Activated T-cell treated with anti-CD3 and anti-CD28 coated beads for 1 hour (primary cell): ENCODE measurements around the gene PTCD1.
"Not testable (repeated sequence)": the region's sequence is repeated elsewhere in the genome, so short reads cannot be mapped to it uniquely, and the experiment has no call there.

Experiments used
- DNase-seq: peaks from one replicate; pipeline ENCODE4 v3.0.0-alpha.2; 2020; ENCODE audit warnings: low read depth

Gene PTCD1

GRCh38 chr7:99448855-99449254, 10.3 kb upstream of the PTCD1 start:
- no peak for DNase-seq

DNA sequence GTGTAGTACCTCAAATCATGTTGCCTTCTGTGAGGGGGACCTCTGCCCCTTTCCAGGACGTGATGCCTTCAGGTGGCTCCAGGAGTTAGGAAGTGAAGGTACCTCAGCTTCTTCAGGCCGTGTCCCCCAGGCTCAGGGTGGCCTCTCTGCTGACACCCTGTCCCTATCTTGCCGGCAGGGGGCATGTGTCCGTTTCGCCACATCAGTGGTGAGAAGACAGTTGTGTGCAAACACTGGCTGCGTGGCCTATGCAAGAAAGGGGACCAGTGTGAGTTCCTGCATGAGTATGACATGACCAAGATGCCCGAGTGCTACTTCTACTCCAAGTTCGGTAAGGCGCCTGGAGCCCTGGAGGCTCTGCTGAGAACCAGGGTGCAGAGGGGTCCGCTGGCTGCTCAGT, 9.3 kb upstream of the PTCD1 start:
- no peak for DNase-seq

DNA sequence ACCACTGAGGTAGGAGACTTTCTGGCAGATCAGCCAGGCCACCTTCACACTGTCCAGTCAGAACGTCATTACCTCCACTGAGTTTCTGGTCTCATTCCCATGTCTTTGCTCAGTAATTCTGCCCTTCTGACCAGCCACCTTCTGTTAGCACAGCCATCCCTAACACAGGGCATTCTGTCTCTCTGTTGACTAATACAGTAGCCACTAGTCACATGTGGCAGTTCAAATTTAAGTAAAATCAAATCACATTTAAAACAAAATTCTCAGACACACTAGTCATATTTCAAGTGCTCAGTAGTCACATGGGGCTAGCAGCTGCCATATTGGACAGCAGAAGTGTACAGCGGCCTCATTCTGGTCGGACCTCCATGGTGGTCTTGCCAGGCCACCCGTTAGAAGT, 7.5 kb upstream of the PTCD1 start:
- no peak for DNase-seq

DNA sequence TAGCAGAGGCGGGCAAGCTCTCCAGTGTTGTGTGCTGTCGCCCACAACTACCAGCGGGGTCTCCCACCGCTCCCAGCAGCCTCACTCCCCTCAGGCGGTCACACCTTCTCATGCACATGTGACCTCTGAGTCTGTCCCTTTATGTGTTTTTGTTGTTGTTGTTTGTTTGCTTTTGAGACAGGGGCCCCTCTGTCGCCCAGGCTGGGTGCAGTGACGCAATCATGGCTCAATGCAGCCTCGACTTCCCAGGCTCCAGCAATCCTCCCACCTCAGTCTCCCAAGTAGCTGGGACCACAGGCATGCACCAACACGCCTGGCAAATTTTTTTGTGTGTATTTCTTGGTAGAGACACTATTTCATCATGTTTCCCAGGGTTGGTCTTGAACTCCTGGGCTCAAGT, 1.6 kb upstream of the PTCD1 start:
- no peak for DNase-seq

DNA sequence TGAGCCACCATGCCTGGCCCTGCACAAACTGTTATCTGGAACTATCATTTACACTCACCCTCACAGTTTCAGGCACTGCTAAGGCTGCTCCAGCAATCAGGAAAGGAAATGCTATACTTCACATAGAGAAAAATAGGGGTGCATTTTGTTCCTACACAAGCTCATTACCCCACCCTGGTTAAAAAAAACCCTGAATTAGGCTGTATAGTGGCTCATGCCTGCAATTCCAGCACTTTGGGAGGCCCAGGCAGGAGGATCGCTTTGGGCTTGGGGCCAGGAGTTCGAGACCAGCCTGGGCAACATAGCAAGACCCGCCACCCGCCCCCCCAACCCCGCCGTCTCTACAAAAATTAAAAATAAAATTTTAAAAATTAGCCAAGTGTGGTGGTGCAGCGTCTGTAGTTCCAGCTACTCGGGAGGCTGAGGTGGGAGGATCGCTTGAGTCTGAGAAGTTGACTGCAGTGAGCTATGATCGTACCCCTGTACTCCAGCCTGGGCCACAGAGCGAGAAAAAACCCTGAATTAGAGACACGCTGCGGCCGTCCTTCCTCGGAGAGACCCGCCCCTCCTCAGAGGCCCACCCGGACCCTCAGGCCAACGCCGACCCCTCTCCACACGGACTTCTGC, 539 bp downstream of the PTCD1 start:
- DNase-seq: no peak

- no peak for DNase-seq
Observed at GRCh38 chr7:99433158-99433557, 5.4 kb downstream of the PTCD1 start.

GRCh38 chr7:99431756-99432540, 6.7 kb downstream of the PTCD1 start:
- DNase-seq: not testable (repeated sequence)

- no peak for DNase-seq
Observed at GRCh38 chr7:99429756-99430155, 8.8 kb downstream of the PTCD1 start.

GRCh38 chr7:99428972-99429566, 9.5 kb downstream of the PTCD1 start:
- no peak for DNase-seq

DNA sequence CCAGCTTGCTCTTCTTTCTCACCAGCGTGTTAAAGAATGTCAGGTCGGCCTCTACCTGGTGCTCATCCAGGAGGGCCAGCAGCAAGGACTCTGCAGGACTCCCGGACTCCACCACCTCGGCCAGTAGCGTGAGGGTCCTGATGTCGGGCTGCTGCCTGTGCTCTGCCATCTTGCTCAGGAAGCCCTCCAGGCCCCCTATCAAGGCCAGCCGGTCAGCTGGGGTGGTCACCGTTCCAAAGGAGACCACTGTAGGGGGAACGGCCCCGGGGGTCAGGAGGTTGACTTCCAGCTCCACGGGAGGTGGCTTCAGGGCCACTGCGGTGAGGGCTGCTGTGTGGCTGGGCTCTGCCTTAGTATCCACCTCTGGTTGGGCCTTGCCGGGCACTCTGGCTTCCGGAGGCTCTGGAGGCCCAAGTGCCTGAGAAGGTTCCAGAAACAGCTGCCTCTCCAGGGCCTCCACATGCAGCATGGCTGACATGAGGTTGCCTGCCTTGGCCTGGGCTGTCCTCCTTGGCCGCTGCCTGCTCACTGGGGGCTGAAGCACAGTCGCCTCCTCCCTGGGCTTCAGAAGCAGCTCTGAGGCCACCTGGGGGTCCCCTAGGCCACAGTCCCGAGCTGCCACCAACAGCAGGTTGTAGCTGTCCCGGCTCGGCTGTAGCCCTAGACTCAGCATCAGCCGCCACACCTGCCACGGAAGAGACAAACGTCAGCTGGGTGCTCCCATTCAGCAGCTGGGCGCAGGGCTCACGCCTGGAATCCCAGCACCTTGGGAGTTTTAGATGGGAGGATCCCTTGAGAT, 13.5 kb downstream of the PTCD1 start:
- DNase-seq: no peak

- no peak for DNase-seq
Observed at GRCh38 chr7:99422625-99423024, 16.0 kb downstream of the PTCD1 start.

DNA sequence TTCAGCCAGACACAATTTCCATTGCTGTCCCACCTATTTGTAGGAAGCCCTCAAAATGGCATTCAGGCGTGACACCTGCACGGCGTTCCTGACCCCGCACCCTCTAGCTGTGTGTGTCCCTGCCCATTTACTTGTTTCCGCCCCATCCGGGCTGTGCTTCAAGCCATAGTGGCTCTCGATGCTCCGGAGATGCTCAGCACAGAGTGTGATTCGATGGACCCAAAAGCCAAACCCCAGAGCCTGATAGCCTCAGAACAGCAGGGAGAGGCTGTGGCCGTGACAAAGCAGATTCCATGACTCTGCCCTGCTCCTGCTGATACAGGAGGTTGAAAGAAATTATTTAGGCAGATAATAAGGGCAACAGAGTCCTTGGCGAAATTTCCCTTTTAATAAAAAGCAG, 16.4 kb downstream of the PTCD1 start:
- no peak for DNase-seq

DNA sequence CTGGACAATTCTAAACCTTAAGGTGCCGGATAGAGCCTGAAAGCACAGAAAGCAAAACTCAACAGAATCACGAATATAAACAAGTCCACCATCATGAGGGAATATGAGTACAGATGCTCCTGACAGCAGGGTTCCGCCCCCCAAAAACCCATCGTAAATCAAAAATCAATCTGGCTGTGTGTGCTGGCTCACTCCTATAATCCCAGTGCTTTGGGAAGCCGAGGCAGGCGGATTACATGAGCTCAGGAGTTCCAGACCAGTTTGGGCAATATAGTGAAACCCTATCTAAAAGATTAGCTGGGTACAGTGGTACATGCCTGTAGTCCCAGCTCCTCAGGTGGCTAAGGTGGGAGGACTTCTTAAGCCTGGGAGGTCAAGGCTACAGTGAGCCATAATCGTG, 17.6 kb downstream of the PTCD1 start:
- DNase-seq: no peak

- no peak for DNase-seq
Observed at GRCh38 chr7:99420213-99420612, 18.4 kb downstream of the PTCD1 start.

- no peak for DNase-seq
Observed at GRCh38 chr7:99419323-99420021, 19.1 kb downstream of the PTCD1 start.

GRCh38 chr7:99418260-99418659, 20.3 kb downstream of the PTCD1 start:
- DNase-seq: no peak

GRCh38 chr7:99415513-99416127, 23.0 kb downstream of the PTCD1 start:
- DNase-seq: not testable (repeated sequence)

DNA sequence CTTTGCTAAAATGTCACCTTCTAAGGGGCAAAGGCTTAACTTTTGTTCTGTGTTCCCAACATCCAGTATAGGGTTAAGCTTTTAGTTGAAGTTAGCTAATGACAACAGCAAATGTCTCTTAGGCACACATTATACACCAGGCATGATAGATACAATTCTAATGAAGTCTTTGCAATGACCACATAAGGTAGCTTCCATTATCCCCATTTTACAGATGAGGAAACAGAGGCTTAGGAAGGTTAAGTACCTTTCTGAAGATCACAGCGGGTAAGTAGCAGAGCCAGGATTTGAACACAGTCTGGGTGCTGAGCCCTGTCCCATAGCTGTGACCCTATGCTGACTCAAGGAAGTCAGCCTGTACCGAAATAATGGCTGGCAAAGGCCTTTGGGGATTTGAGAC, 28.0 kb downstream of the PTCD1 start:
- no peak for DNase-seq

DNA sequence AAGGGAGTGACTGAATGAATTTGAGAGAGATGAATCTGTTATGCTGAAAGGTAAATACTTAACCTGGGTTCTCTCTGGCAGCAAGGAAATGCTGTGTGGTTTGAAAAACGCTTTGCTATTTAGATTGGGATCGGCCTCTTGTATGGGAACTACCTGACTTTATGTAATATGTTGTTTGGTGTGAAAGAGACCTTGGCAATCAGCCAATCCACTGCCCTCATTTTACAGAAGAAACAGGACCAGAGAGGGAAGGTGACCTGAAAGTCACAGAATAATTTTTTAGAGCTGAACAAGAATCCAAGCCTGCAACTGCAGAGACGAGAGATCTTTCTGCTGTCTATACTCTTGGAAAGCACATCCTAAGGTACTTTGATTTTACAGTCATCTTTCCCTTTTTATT, 28.8 kb downstream of the PTCD1 start:
- DNase-seq: no peak

- DNase-seq: no peak
Observed at GRCh38 chr7:99409192-99409572, 29.4 kb downstream of the PTCD1 start.

DNA sequence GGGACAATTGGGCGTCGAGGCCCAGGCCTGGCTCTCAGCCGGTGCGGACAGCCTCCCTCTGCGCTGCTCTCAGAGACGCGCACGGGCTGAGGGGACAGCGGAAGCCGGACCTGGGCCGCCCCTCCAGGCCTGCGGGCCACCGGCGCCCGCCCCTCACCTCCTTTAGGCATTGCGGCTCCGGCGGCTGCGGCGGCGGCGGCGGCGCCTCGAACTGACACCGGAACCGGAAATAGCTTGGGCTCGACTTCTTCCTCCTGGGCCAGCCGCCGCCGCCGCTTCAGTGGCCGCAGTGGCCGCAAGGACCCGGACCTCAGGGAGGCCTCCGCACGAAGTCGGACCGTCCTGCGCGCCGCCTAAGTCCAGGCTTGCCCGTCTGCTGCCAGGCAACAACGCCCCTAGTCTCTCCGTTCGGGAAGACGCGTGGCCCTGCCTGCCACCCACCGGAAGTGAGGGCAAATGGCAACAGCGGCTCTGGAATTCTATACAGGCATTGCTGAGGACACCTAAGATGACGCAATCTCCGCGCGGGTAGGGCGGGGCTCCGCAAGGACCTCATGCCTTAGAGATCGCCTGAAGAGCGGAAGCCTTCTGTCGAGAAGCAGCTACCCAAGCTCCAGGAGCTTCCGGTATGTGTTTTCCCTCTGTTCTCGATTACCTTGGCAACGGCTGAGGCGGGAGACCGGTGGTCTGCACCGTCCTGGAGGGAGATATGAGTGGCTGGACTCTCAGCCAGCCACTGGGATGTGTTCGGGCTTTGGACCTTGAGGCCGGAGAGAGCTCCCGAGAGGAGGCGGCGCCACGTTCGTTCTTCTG, 30.0 kb downstream of the PTCD1 start, which contains the start of the genes BUD31 and PDAP1:
BUD31 (plus strand) TSS at position 591 of the 813 bp plus-strand sequence. CDS start 2,124 bp downstream, outside the sequence.
PDAP1 (minus strand) TSS at position 219 of the 813 bp plus-strand sequence; CDS start at position 170, 49 bp downstream.
- DNase-seq: peak; percentile 89
